VCaP (cell line): Measurements from ENCODE around the gene HIVEP2.
A peak's percentile ranks its signal among the peaks of the same experiment; 100 is the strongest.
"Not testable (repeated sequence)": the region's sequence is repeated elsewhere in the genome, so short reads cannot be mapped to it uniquely, and the experiment has no call there.

ENCODE experiments used
- H3K27ac ChIP-seq: fragments of 450-650 bp; 2 replicates; pipeline ENCODE4 v1.5.1; 2017
- CTCF ChIP-seq: fragments of 450-650 bp; conservative IDR thresholded peaks from 2 replicates; pipeline ENCODE4 v1.5.1; 2017; ENCODE audit warnings: mild to moderate bottlenecking, moderate library complexity

Gene HIVEP2

GRCh38 chr6:142945049-142945445 lies at the start of gene HIVEP2:
HIVEP2 (minus strand) TSS chr6:142945176; CDS start chr6:142774738, 170,438 bp downstream.
- no peak for TF ChIP-seq CTCF
- peak within 1 kb of the TSS; percentile 97 for H3K27ac ChIP-seq

GRCh38 chr6:142993977-142994376 lies 49.0 kb upstream of the HIVEP2 start:
- TF ChIP-seq CTCF = no peak
- H3K27ac ChIP-seq = no peak overlapping the region

- no peak overlapping the region for H3K27ac ChIP-seq
- TF ChIP-seq CTCF = no peak
Measured at GRCh38 chr6:142987490-142987889, 42.5 kb upstream of the HIVEP2 start.

GRCh38 chr6:142985281-142985680 lies 40.3 kb upstream of the HIVEP2 start:
- TF ChIP-seq CTCF = no peak
- no peak overlapping the region for H3K27ac ChIP-seq

GRCh38 chr6:142984386-142984785 lies 39.4 kb upstream of the HIVEP2 start:
- no peak overlapping the region for H3K27ac ChIP-seq
- TF ChIP-seq CTCF = no peak

- TF ChIP-seq CTCF = no peak
- H3K27ac ChIP-seq = no peak overlapping the region
Measured at GRCh38 chr6:142975365-142975764, 30.4 kb upstream of the HIVEP2 start.

- not testable (repeated sequence) for H3K27ac ChIP-seq
Measured at GRCh38 chr6:142970941-142971340, 26.0 kb upstream of the HIVEP2 start.

GRCh38 chr6:142968601-142969000 lies 23.6 kb upstream of the HIVEP2 start:
- TF ChIP-seq CTCF = no peak
- no peak overlapping the region for H3K27ac ChIP-seq
